ENCODE measurements around the gene SYNJ2BP.
A peak's percentile ranks its signal among the peaks of the same experiment; 100 is the strongest.
"Not testable (repeated sequence)": the region's sequence is repeated elsewhere in the genome, so short reads cannot be mapped to it uniquely, and the experiment has no call there.

Gene SYNJ2BP, protein sequence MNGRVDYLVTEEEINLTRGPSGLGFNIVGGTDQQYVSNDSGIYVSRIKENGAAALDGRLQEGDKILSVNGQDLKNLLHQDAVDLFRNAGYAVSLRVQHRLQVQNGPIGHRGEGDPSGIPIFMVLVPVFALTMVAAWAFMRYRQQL

DNA sequence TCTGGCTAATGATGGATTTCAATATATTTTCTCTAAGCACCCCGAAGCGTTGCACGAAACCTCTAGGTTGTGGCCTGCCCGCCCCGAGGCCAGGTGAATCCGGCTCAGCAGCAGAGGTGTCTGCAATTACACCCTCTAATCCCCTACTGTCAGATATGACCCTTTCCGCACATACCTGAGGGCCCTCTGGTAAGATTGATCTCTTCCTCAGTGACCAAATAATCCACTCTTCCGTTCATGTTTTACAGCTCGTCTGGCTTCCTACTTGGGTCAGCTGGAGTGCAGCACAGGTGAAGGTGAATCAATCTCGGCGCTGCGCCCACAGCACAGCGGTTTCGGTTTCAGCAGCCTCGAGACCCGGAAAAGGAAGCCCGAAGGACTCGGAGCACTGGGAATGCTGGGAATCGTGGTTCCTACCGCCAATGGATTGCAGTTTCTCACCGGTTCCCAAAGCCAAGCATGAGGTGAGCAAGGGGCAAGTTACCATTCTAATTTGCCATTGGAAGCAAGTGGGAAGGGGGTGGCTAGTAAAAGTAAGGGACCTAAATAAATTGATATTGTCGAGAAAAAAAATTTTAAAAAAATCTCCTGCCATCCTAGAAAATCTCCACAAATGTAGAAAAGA, at the start of gene SYNJ2BP:
Gene SYNJ2BP, minus strand, starts transcription at position 366 of the 625 bp plus-strand sequence. Its CDS starts 127 bp downstream, at position 239.
- DNase-seq = peak; percentile 64 to 65

GRCh38 chr14:70454731-70455130, 37.8 kb upstream of the SYNJ2BP start:
- no peak for DNase-seq

- DNase-seq = no peak
These were observed 35.0 kb upstream of the SYNJ2BP start, which contains the start of gene ADAM21 for GRCh38 chr14:70451874-70452273. Gene ADAM21, plus strand, starts transcription at chr14:70452174. Its CDS starts 5,326 bp downstream, at chr14:70457500.

DNA sequence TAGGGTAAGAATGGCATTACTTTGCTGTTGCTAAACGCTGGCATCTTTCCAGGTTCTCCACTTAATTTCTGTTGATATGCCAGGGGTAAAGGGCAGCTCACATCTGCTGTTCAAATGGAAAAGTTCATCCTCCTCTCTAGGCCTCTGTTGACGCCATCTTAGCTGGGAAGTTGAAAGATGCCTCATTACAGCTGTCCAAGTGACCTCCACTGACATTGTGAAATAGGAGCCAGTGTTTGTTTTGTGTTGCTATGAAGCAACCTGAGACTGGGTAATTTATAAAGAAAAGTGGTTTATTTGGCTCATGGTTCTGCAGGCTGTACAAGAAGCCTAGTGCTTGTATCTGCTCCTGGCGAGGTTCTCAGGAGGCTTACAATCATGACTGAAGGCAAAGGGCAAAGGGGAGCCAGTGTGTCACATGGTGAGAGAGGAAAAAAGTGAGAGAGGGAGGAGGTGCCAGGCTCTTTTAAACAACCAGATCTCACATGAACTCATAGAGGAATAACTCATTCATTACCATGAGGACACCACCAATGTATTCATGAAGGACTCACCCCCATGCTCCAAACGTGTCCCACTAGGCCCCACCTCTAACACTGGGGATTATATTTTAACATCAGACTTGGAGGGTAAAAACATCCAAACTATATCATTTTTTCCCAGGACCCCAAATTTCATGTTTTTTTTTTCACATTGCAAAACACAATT, 31.9 kb upstream of the SYNJ2BP start:
- DNase-seq = no peak

DNA sequence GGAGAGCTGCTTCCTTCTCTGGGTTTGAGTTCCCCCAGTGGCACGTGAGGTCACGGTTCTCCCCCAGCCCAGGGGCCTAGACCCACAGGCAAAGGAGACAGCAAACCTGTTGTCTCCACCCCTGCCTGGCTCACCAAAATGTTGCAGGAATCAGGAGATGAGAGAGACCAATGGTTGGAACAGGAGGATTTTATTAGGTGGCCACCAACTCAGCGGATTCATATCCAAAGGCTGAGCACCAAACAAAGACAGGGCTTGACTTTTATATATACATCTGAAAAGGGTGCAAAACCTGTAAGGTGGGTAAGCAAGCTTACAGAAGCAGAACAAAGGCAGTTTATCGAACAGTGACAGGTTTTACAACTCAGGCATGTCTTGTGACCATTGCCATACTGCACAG, 25.9 kb upstream of the SYNJ2BP start:
- no peak for DNase-seq

GRCh38 chr14:70441641-70442040, 24.8 kb upstream of the SYNJ2BP start:
- DNase-seq = no peak

GRCh38 chr14:70436867-70437266, 20.0 kb upstream of the SYNJ2BP start:
- DNase-seq = no peak

DNA sequence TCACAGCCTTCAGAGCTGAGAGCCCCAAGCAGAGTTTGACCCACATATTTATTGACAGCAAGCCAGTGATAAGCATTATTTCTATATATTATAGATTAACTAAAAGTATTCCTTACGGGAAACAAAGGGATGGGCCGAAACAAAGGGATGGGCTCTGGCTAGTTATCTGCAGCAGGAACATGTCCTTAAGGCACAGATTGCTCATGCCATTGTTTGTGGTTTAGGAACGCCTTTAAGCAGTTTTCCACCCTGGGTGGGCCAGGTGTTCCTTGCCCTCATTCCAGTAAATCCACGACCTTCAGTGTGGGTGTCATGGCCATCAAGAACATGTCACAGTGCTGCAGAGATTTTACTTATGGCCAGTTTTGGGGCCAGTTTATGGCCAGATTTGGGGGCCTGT, 9.7 kb upstream of the SYNJ2BP start:
- not testable (repeated sequence) for DNase-seq

GRCh38 chr14:70425354-70425753, 8.5 kb upstream of the SYNJ2BP start:
- no peak for DNase-seq

- no peak for DNase-seq
These were observed 5.6 kb upstream of the SYNJ2BP start for GRCh38 chr14:70422538-70422937.

DNA sequence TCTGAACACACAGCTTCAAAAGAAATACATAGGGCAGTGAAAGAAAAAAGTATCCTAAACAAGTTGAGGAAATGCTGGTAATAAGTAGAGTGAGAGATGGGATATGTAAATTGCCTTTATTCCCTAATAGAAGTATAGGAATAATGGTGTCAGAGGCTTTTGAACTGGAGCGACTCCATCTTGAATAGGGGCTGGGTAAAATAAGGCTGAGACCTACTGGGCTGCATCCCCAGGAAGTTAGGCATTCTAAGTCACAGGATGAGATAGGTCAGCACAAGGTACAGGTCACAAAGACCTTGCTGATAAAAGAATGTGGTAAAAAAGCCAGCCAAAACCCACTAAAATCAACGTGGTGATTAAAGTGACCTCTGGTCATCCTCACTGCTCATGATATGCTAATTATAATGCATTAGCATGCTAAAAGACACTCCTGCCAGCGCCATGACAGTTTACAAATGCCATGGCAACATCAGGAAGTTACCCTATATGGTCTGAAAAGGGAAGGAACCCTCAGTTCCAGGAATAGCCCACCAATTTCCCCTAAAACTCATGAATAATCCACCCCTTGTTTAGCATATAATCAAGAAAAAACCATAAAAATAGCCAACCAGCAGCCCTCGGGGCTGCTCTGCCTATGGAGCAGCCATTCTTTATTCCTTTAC, 2.5 kb upstream of the SYNJ2BP start:
- not testable (repeated sequence) for DNase-seq

DNA sequence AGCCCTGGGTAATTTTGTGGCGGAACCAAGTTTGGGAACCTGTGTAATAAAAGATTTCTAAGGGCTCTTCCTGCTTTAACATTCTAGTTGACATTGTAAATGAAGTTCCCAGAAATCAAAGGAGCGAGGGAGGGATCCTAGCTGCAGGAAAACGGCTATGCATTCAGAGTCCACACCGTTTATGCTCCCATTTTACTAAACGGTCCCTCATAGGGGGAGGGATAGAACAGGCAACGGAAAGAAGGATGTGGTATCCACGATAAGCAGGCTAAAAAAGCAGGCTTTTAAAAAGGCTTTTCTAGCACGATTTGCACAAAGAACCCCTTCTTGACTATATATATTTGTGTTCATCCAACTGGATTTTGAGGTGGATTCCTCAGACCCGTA, 559 bp downstream of the SYNJ2BP start:
- DNase-seq = no peak

GRCh38 chr14:70415788-70416187, 1.1 kb downstream of the SYNJ2BP start:
- no peak for DNase-seq

- no peak for DNase-seq
These were observed 9.3 kb downstream of the SYNJ2BP start for GRCh38 chr14:70407621-70408020.

- DNase-seq = not testable (repeated sequence)
These were observed 10.7 kb downstream of the SYNJ2BP start for GRCh38 chr14:70406216-70406615.

GRCh38 chr14:70403335-70403734, 13.6 kb downstream of the SYNJ2BP start:
- not testable (repeated sequence) for DNase-seq

DNA sequence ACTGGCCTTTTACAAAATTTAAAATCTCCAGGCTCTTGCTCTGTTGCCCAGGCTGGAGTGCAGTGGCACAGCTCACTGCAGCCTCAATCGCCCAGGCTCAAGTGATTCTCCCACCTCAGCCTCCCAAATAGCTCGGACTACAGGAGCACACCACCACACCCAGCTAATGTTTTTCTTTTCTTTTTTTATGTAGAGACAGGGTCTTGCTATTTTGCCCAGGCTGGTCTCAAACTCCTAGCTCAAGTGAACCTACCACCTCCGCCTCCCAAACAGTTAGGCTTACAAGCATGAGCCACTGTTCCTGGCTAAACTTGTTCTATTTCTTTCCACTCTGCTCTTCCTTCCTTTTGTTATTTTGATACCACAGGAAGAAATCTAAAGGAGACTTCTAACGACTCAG, 15.2 kb downstream of the SYNJ2BP start:
- no peak for DNase-seq

GRCh38 chr14:70398706-70399431, 18.0 kb downstream of the SYNJ2BP start:
- DNase-seq = no peak

GRCh38 chr14:70398280-70398679, 18.6 kb downstream of the SYNJ2BP start:
- DNase-seq = no peak

- no peak for DNase-seq
These were observed 19.1 kb downstream of the SYNJ2BP start for GRCh38 chr14:70397746-70398145.

- no peak for DNase-seq
These were observed 22.1 kb downstream of the SYNJ2BP start for GRCh38 chr14:70394674-70395306.

DNA sequence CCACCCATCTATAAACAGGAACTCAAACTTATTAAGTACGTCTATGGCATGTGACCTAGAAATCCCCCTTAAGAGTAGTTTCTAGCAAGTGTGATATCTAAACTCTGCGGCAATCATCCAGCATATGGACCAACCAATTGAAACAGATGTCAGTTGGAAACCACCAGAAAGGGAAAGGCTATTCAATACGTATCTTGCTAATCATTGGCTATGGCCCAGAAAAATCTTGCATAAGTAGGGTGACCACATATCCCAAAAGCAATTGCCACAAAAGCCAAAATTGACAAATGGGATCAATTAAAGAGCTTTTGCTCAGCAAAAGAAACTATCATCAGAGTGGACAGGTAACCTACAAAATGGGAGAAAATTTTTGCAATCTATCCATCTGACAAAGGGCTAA, 24.2 kb downstream of the SYNJ2BP start:
- no peak for DNase-seq

Measured in hippocampal formation (tissue), 2 donors.